GM12891 (cell line): Measurements from ENCODE around the gene FAAH2.

ENCODE experiments used
- PAX5 ChIP-seq: IDR thresholded peaks from 2 replicates; pipeline ENCODE4 v1.6.1; 2011; ENCODE audit warnings: low read length, moderate library complexity, mild to moderate bottlenecking; ENCODE audit not compliant: insufficient read depth, severe bottlenecking
- POLR2A ChIP-seq: IDR thresholded peaks from 2 replicates; pipeline ENCODE4 v1.6.1; 2011; ENCODE audit warnings: low read depth, low read length, control low read depth
- POLR2AphosphoS5 ChIP-seq: IDR thresholded peaks from 2 replicates; pipeline ENCODE4 v1.6.1; 2011; ENCODE audit warnings: low read depth, low read length, control low read depth
- POU2F2 ChIP-seq: IDR thresholded peaks from 2 replicates; pipeline ENCODE4 v1.6.1; 2011; ENCODE audit warnings: low read depth, mild to moderate bottlenecking, control low read depth, low read length, moderate library complexity
- SPI1 ChIP-seq: IDR thresholded peaks from 2 replicates; pipeline ENCODE4 v1.6.1; 2011; ENCODE audit warnings: low read depth, low read length, control low read depth
- TAF1 ChIP-seq: IDR thresholded peaks from 2 replicates; pipeline ENCODE4 v1.6.1; 2011; ENCODE audit warnings: low read depth, low read length, control low read depth

DNA sequence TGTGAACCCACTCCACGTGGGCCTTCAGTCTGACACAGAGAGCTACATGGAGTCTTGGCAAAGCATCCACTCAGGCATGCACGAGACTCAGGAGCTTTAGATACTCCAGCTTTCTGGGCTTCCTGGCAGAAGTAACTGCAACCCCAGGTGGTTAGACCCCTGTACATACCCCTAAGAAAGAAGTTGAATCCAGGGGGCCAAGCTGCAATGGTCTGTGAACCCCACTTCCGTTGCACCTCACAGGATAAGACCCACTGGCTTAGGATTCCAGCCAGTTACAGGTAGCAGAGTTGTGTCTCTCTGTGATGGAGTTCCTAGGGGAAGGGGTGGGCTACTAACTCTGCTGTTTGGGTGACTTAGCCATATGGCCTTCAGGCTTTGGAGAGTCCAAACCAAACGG is 21.4 kb upstream of the FAAH2 start:
- TF ChIP-seq POLR2A, result no peak
- no peak for TF ChIP-seq TAF1
- no peak for TF ChIP-seq POLR2AphosphoS5
- TF ChIP-seq POU2F2, result no peak
- no peak for TF ChIP-seq PAX5
- no peak for TF ChIP-seq SPI1
